Measurements from ENCODE around the gene RABAC1.

The RABAC1 gene

DNA sequence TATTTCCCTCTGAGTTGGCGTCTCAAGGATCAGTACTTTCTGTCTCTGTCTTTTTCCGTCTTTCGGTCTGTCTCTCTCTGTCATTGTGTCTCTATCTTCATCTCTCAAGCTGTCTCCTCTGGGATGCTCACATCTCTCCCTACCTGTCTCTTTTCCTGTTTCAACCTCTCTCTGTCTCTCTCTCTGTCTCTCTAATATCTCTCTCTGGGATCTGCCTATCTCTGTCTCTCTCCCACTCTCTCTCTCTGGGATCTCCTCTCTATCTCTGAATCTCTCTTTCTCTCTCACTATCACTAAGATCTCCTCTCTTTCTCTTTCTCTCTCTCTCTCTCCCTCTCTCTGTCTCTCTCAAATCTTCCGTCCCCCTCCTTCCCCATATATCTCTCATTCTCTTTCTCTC lies 30.9 kb upstream of the RABAC1 start:
- no peak for DNase-seq (ENCODE audit: low read depth)

DNA sequence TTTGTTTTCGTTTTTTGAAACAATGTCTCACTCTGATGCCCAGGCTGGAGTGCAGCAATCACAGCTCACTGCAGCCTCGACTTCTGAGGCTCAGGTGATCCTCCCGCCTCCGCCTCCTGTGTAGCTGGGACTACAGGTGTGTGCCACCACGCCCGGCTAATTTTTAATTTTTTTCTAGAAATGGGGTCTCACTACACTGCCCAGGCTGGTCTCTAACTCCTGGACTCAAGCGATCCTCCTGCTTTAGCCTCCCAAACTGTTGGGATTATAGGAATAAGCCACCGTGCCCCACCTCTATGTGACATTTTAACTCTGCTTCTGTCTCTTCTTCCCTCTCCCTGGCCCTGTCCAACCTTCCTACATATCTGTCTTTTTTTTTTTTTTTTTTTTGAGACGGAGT lies 29.8 kb upstream of the RABAC1 start:
- DNase-seq (ENCODE audit: low read depth): no peak

DNA sequence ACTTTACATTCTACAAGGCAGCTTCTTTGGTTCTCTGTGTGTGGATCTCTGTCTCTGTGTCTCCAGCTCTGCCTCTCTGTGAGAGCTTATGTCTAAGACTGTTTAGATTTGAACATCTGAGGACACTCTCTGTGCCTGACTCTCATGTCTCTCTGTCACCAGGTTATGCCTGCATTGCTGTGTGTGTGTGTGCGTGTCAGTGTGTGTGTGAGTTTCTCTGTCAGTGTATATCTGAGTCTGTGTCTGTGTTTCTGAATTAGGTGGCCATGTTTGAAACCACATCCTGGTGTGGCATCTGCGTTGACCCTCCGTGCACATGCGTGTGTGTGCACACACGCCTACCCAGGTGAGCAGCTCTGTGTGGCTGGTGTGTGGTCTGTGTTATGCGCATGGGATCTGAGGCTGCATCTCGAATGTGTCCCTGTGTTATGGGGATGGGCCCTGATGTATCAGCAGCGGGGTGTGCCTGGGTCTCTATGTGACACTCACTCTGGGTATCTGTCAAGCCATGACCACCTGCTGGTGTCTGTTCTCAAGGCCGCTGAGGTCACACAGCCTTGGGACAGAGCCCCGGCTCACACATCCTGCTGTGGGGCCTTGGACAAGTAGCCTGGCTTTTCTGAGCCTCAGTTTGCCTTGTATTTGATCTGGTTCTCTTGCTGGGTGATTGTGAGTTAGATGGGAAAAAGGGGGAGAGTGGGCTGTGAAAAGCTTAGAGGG lies 28.2 kb upstream of the RABAC1 start:
- no peak for DNase-seq (ENCODE audit: low read depth)

DNA sequence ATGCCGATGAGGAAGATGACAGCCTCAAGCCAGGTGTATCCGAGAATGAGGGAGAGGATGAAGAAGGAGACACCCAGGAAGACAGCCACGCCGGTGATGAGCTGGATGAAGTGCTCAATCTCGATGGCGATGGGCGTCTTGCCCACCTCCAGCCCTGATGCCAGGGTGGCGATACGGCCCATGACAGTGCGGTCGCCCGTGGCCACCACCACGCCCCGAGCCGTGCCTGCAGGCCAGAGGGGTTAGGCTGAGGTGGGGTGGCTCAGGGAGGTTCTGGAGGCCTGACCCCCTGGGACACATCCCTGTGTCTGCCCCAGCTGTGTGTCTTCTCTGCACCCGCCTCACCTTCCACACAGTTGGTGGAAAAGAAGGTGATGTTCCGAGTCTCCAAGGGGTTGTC lies 25.8 kb upstream of the RABAC1 start:
- no peak for DNase-seq (ENCODE audit: low read depth)

DNA sequence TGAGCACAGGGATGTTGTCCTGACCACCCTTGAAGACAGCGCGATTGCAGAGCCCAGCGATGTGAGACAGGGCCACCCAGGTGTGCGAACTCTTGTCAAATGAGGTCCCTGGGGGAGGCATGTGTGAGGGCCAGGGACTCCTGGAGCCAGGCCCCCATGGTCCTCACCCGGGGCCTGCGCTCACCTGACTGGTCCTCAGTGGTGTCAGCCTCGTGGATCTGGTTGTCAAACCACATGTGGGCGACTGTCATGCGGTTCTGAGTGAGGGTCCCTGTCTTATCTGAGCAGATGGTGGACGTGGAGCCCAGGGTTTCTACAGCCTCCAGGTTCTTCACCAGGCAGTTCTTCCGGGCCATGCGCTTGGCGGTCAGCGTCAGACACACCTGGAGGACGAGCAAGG lies 22.6 kb upstream of the RABAC1 start:
- DNase-seq (ENCODE audit: low read depth): no peak

DNA sequence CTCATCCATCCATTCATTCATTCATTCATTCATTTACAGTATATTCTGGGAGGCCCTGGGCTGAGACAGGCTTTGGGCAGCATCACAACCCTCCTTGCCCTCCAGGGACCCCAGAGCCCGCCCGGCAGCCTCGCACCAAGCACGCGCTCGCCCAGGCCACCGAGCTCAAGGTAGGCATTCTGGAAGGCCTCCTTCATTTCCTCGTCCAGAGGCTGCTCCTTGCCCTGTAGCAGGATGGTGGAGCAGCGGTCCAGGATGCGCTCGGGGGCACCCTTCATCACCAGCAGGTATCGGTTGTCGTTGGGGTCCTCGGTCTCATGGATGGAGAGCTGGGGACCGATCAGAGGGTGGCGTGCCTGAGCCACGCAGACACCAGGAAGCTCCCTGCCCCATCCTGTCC lies 19.3 kb upstream of the RABAC1 start:
- no peak for DNase-seq (ENCODE audit: low read depth)

DNA sequence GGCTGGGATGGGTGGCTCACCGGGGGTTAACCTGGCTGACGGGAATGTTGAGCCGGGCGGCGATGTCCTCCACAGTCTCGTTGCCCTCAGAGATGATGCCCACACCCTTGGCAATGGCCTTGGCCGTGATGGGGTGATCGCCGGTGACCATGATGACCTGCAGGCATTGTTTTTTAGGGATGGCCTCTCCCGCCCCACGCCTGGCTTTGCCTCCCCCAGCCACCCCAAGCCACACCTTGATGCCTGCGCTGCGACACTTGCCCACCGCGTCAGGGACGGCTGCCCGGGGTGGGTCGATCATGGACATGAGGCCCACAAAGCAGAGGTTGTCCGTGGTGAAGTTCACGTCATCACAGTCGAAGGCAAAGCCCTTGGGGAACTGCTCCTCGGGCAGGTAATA lies 18.8 kb upstream of the RABAC1 start:
- no peak for DNase-seq (ENCODE audit: low read depth)

DNA sequence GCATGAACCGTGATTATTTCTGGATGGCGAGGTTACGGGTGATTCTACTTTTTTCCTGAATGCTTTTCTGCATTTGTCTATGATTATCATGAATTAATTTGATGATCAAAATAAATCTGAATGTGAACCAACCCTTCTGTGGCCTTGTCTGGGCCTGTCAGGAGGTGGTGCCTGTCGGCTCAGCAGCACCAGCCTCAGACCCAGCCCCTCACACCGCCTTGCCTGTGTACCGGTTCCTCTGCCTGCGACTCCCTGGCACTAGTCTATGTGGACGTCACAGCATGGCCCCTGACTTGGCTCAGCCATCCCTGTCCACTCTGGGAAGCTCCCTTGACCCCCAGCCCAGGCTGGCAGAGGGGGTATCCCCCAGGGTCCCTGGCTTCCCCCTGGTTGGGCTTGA lies 15.5 kb upstream of the RABAC1 start:
- DNase-seq (ENCODE audit: low read depth): no peak

DNA sequence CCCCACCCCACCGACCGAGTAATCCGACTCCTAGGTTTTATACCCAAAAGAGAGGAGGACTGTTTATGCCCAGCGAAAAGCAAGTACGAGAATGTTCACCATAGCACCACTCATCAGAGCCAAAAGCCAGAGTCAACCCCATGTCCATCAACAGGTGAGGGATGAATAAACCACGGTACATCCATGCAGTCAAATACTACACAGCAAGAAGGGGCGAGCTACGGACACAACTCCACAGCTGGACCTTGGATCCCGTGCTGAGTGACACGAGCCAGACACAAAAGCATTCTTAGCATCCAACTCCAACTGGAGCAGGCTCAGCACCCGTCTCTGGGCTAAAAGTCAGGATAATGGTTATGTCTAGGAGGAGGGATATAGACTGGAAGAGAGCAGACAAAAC lies 12.2 kb upstream of the RABAC1 start:
- no peak for DNase-seq (ENCODE audit: low read depth)

DNA sequence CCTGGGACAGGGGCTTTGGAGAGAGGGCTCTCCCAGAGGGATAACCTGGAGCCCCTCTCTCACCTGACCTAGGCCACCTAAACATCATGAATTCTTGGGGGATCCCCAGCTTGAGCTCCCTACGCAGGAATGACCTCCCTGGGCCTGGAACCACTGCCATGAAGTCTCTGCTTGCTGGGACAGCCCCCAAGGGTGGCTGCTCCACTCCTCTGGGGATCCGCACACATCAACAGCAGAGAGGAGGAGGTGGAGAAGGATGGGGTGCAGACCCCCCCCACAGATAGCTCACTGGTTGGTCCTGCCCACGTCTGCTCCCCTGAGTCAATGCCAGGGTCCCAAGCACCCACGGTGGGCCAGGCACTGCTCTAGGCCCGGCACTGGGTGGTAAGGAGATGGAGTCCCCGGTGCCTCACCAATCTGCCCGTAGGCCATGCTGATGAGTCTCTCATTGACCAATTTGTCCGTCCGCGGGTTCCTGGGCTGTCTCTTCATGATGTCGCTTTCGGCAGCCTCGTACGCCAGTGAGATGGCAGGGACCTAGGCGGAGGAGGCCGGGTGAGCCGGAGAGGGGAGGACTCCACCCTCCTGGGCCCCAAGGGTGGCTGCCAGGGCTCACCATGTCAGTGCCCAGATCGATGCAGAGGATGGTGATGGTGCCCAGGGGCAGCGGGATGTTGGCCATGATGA lies 10.8 kb upstream of the RABAC1 start:
- DNase-seq (ENCODE audit: low read depth): no peak

DNA sequence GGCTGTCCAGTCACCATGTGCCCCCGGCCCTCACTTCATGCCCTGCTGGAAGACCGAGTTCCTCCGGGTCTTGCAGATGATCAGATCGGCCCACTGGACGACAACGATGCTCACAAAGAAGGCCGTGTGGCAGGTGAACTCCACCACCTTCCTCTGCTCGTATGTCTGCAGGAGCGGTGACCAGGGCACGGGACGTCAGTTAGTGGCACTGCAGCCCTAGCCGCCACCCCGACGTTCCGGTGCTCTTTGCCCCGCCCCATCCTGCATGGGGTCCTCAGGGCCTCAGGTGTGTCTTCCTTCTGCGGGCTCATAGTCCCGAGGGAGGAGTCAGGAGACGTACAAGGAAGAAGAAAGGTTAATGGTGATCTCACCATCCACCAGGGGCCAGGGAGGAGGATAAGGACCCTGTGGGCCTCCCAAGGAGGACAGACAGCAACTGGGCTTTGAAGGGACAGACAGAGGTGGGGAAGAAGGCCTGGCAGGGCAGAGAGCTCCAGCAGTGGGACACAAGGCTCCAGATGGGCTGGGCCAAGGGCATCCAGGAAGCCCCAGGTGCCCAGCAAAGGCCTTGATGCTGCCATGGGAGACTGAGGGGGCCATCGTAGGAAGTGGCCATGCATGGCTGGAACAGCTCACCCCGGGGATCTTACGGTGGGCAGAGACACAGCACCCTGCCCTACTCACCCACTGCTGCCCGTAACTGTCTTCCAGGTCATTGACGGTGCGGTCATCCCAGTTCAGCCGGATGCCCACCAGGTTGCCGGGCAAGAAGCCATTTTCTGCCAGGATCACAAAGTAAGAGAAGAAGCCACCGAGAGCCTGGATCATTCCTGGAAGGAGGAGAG lies 9.9 kb upstream of the RABAC1 start:
- no peak for DNase-seq (ENCODE audit: low read depth)

DNA sequence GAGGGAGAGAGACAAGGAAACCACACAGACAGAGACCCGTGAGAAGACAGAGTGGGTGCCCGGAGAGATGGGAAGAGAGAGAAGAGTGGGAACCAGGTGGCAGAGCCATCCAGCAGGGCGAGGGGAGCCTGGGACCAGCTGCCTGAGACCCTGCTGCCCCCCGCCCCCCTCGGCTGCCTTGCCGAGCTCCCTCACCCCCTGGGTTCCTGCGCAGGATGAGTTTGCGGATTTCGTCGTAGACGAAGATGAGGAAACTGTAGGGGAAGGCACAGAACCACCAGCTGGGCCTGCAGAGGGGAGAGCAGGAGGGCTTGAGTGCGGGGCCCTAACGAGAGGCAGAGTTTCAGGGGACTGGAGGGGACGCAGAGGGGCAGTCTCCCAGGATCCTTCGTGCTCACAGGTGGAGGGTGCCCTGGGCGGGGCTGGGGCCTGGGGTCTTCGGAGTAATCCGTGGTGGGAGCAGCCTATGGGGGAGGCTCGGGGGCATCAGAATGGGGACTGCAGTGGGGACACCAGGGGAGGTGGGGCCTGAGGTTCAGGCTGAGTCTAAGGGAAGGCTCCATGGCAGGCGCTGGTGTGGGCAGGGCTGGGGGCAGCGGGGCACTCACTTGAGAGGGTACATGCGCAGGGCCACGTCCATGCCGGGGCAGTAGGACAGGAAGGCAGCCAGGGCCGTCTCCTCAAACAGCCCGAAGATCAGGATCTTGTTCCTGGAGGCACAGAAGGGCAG lies 8.1 kb upstream of the RABAC1 start:
- DNase-seq (ENCODE audit: low read depth): no peak

DNA sequence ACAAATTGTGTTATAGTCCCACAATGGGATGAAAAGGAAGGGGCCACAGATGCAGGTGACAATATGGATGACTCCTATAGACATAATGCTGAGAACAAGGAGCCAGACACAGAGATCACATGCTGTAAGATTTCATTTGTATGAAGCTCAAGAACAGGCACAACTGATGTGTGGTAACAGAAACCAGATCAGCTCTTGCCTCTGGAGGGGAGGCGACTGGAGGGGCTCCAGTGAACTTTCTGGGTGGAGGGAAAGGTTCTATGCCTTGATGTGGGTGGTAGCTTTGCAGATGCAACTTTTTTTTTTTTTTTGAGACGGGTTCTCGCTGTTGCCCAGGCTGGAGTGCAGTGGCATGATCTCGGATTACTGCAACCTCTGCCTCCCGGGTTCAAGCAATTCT lies 6.0 kb upstream of the RABAC1 start:
- no peak for DNase-seq (ENCODE audit: low read depth)

DNA sequence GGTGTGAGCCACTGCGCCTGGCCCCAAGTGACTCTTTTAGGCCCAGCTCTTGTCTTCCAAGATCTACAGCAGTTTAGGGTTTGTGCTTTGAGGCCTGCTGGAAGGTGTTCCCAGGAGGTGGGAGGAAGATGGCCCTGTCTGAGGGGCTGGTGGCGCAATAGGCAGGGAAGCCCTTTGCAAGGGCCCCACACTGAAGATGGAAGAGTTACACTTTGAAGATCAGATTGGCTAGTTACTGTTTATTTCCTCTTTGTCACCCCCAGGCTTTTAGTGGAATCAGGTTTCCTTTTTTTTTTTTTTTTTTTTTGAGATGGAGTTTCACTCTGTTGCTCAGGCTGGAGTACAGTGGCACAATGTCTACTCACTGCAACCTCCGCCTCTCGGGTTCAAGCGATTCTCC lies 1.9 kb upstream of the RABAC1 start:
- DNase-seq (ENCODE audit: low read depth): no peak

DNA sequence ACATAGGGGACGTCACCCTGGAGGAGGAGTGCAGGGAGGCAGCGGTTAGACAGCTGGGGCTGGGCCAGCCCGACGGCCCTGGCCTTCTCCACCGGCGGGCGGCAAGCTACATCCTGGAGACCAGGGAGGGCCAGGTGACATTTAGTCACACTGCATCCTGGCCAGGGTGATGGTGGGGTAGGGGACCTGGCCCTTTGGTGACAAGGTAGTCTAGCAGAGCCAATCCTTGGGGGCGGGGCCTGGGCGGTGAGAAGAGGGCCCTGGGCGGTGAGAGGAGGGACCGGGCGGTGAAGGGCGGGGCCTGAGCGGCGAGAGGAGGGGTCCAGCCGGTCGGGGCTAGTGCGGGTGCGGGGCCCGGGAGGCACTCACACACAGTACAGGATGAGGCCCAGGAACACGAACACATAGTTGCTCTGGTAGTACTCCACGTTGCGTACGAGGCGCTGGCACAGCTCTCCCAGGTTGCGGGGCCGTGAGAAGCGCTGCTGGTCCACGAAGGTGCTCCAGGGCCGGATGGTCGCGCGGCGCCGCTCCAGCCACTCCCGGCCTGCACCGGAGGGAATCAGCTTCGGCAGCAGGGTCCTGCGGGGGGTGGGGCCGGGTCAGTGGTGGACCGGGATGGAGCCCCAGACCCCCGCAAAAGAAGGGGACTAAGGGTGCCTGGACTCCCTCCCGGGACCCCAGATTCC lies 610 bp downstream of the RABAC1 start:
- peak; percentile 70 for DNase-seq (ENCODE audit: low read depth)

DNA sequence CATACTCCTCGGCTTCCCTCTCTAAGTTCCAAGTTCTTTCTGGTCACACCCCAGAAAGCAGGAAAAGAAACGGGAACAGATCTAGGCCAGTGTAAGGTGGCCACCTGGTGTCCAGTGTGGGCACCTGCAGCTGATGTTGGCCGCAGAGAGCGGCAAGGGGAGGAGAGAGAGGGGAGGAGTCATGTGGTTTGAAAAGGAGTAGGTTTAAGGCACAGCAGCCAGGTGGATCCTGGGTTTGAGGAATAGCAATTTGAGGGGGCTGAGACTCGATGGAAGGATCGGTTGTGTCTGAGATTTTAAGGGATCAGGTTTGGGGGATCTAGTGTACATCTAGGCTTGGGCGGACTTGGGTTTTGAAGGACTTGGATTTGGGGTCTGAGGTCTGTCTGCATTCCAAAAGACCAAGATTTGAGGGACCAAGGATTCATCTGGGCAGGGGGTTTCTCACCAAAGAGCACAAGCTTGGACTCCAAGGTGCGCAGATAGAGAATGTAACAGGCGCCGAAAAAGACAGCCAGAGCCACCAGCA lies 1.2 kb downstream of the RABAC1 start:
- DNase-seq (ENCODE audit: low read depth): no peak

DNA sequence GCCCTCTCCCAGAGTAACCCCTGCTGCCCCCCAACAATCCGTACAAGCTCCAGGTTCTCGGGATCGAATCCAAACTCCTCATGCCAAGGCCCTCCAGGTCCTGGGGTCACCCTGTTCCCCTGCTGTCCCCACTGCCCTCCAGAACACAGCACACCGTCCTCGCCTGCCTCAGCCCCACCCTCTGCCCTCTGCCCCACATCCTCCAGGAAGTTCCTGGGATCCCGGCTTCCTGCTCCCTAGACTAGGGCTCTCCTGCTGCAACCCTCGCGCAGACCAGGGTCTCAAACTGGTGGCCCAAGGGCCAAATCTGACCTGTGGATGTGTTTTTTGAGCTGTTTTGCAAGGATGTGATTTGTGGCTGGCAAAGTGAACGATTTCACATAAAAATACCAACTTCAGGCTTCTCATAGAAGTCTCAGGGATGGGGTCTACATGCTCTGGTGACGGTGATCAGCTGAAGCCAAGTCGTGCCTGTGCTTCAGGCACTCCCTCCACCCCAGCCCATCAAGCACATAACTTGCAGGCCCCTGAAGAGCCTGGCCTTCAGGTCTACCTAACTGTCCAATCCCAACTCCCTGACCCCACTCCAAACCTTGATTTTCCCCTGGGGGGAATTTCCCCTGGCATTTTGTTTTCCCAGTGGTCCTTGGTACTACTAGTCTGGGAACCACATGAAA lies 1.8 kb downstream of the RABAC1 start:
- no peak for DNase-seq (ENCODE audit: low read depth)

DNA sequence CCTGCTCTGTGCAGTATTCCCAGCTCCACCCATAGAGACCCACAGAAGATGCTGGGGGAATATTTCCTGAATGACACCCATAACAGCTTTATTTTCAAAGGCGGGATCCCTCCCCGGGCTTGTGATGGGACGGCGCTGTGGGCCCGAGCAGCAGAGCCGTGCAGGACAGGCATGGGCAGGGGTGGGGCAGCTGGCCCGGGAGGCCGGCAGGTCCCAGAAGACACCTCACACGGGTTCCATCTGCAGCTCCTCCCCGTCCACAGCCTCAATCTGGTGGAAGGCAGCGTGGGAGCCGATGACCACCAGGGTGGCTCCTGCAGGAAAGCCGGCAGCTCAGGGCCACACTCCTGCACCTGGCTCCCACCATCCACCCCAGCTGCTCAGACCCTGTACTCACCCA lies 2.5 kb downstream of the RABAC1 start:
- no peak for DNase-seq (ENCODE audit: low read depth)

DNA sequence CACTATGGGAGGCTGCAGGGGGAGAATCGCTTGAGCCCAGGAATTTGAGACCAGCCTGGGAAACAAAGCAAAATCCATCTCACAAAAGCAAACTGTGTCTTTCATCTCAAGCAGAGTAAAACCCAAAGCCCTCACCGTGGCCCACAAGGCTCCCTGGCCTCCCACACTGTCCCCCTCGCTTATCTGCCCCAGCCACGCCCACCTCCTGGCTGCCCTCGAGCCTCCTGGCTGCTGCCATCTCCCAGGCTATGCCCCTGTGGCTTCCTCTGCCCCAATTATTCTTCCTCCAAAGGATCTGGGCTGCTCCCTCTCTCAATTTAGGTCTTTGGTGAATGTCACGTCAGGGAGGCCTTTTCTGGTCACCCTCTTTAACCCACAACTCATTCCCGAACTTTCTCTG lies 3.6 kb downstream of the RABAC1 start:
- no peak for DNase-seq (ENCODE audit: low read depth)

DNA sequence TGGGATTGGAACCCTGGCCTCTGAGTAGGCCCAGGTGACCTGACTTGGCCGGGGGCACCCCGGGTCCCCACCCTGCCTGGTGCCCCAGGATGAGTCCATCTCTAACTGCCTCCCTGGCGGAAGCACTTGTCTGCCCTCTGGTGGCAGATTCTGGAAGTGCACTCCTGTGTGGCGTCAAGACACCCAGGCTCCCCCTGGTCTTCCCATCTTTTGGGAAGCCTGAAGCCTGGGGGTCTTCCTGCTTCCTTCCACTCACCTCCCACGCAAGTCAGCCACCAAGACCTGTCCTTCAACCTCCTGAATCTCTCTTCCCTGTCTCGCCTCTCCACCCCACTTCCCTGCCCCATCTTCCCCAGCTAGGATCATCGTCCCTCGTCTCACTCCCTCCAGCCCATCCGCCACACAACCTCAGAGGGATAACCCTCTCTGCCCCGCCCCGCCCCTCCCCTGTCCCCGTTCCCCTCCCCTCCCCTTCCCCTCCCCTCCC lies 7.4 kb downstream of the RABAC1 start:
- DNase-seq (ENCODE audit: low read depth): peak; percentile 81

DNA sequence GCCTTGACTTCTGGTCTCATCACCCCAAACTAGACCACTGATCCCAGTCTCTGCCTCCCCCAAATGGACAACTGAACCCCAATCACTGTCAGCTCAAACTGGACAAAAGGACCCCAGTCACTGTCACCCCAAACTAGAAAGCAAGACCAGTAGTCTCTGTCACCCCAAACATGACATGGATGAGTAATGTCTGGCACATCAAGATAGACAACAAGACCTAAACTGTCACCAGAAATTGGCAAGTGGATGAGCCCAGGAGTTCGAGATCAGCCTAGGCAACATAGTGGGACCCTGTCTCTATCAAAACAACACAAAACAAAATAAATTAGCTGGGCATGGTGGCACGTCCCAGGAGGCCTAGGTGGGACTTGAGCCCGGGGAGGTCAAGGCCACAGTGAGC lies 12.0 kb downstream of the RABAC1 start:
- DNase-seq (ENCODE audit: low read depth): no peak

Data from stimulated activated CD8-positive, alpha-beta memory T cell treated with anti-CD3 and anti-CD28 coated beads, Interleukin-4, amount 100 ng/mL, for 24 hours (primary cell).